WTC11 (cell line): ENCODE results near the gene F2. TPM values are rescaled to one million over a fixed set of nuclear protein-coding genes. Genes with fewer than 3 reads are reported as not detected.

Source experiments
- ATAC-seq: fragments of 200-7000 bp; cut with Tn5 transposase; 2 replicates; pipeline ENCODE4 v1.10.0; 2021; ENCODE audit warnings: mild to moderate bottlenecking, moderate library complexity
- CTCF ChIA-PET: fragments of 300-600 bp; sonication (Branson Sonifier 250); formaldehyde crosslinking; loops from one replicate; lab custom pipeline; 2021; ENCODE audit warnings: antibody characterized with exemption; lab: Charles Lee
- POLR2A ChIA-PET: fragments of 350-600 bp; sonication (Branson Sonifier 250); formaldehyde crosslinking; loops from one replicate; lab custom pipeline; 2021; ENCODE audit warnings: antibody characterized with exemption; lab: Charles Lee
- DNase-seq: peaks from one replicate; pipeline ENCODE4 v3.0.0; 2021; ENCODE audit warnings: low spot score
- H3K27ac Mint-ChIP-seq: 2 replicates; pipeline ENCODE4 v1.8.0; 2021; ENCODE audit warnings: mixed read lengths
- H3K27me3 Mint-ChIP-seq: 2 replicates; pipeline ENCODE4 v1.8.0; 2021; ENCODE audit warnings: low read depth, mild to moderate bottlenecking, moderate library complexity, mixed read lengths
- H3K36me3 Mint-ChIP-seq: 2 replicates; pipeline ENCODE4 v1.8.0; 2021; ENCODE audit warnings: mixed read lengths
- H3K4me1 Mint-ChIP-seq: 2 replicates; pipeline ENCODE4 v1.8.0; 2022; ENCODE audit warnings: mixed read lengths
- H3K4me3 Mint-ChIP-seq: 2 replicates; pipeline ENCODE4 v1.8.0; 2021; ENCODE audit warnings: mild to moderate bottlenecking, moderate library complexity, mixed read lengths
- H3K9me3 Mint-ChIP-seq: 2 replicates; pipeline ENCODE4 v1.8.0; 2021; ENCODE audit warnings: mixed read lengths
- ATF1 ChIP-seq: sonication (generic); formaldehyde crosslinking; IDR thresholded peaks from 2 replicates; pipeline ENCODE4 v1.8.1; 2023; ENCODE audit warnings: mild to moderate bottlenecking, moderate library complexity, missing genetic modification reagents
- ELF4 ChIP-seq: sonication (generic); formaldehyde crosslinking; IDR thresholded peaks from 2 replicates; pipeline ENCODE4 v1.8.1; 2022; ENCODE audit warnings: low read depth, mild to moderate bottlenecking, moderate library complexity, missing genetic modification reagents
- GRHL2 ChIP-seq: fragments of 250-450 bp; sonication (Bioruptor Pico); IDR thresholded peaks from 2 replicates; pipeline ENCODE4 v1.8.0; 2022; ENCODE audit warnings: mild to moderate bottlenecking, moderate library complexity; ENCODE audit not compliant: insufficient replicate concordance, severe bottlenecking
- HMGXB4 ChIP-seq: sonication (generic); formaldehyde crosslinking; IDR thresholded peaks from 2 replicates; pipeline ENCODE4 v1.8.1; 2023; ENCODE audit warnings: mild to moderate bottlenecking, moderate library complexity, missing genetic modification reagents
- JUN ChIP-seq: sonication (generic); formaldehyde crosslinking; IDR thresholded peaks from 2 replicates; pipeline ENCODE4 v1.8.0; 2023; ENCODE audit warnings: mild to moderate bottlenecking, missing genetic modification reagents
- PRDM15 ChIP-seq: sonication (generic); formaldehyde crosslinking; IDR thresholded peaks from 2 replicates; pipeline ENCODE4 v1.8.0; 2022; ENCODE audit warnings: missing genetic modification reagents
- PRRX2 ChIP-seq: fragments of 250-450 bp; sonication (Bioruptor Pico); IDR thresholded peaks from 2 replicates; pipeline ENCODE4 v1.8.0; 2021; ENCODE audit warnings: mild to moderate bottlenecking
- TCF7 ChIP-seq: sonication (generic); formaldehyde crosslinking; IDR thresholded peaks from 2 replicates; pipeline ENCODE4 v1.8.0; 2022; ENCODE audit warnings: mild to moderate bottlenecking, low read depth, missing genetic modification reagents, moderate library complexity
- ZNF232 ChIP-seq: sonication (generic); formaldehyde crosslinking; IDR thresholded peaks from 2 replicates; pipeline ENCODE4 v1.8.0; 2022; ENCODE audit warnings: mild to moderate bottlenecking, missing genetic modification reagents
- ZNF281 ChIP-seq: sonication (generic); formaldehyde crosslinking; IDR thresholded peaks from 2 replicates; pipeline ENCODE4 v1.8.0; 2023; ENCODE audit warnings: mild to moderate bottlenecking, missing genetic modification reagents
- ZNF423 ChIP-seq: fragments of 250-450 bp; sonication (Bioruptor Pico); IDR thresholded peaks from 2 replicates; pipeline ENCODE4 v2.1.2; 2022; ENCODE audit warnings: mild to moderate bottlenecking, moderate library complexity
- ZNF532 ChIP-seq: fragments of 250-450 bp; sonication (Bioruptor Pico); IDR thresholded peaks from 2 replicates; pipeline ENCODE4 v1.9.0; 2021; ENCODE audit warnings: mild to moderate bottlenecking, borderline replicate concordance
- total RNA-seq: library from RNA; stranded (reverse); gene quantifications from 3 replicates; pipeline ENCODE4 v1.2.3, GENCODE V29; 2021
- TF ChIP-seq, protein P1 (sequence below): fragments of 250-450 bp; sonication (Bioruptor Pico); IDR thresholded peaks from 2 replicates; pipeline ENCODE4 v1.9.0; 2021; ENCODE audit warnings: mild to moderate bottlenecking

F2 gene
- total RNA-seq, 1 experiment from 2014 or later: 0.50 TPM

GRCh38 chr11:46681814-46682213 lies 37.2 kb upstream of the F2 start (continued):
- TF ChIP-seq PRDM15 (CRISPR knock-in tag): no peak

- Mint-ChIP-seq H3K36me3 (peaks cover 6% of the 10 kb centered on the region; the same call in 1 of the 2 replicates), H3K27ac (no peak overlapping the region), H3K27me3 (no peaks in the 10 kb centered on the region), H3K9me3 (no peaks in the 10 kb centered on the region), H3K4me1 (no peaks in the 10 kb centered on the region), H3K4me3 (no peak overlapping the region)
- no peak for ATAC-seq
- ChIA-PET POLR2A (interaction anchor here (0.6 kb wide), 1 partner anchor 167 kb away, joined by 6 read pairs; no protein-coding TSS in a partner anchor), CTCF (interaction anchor here (1.4 kb wide), 1 partner anchor 154 kb away, joined by 3 read pairs; no protein-coding TSS in a partner anchor)
- TF ChIP-seq TCF7 (CRISPR knock-in tag) (no peak), ATF1 (CRISPR knock-in tag) (no peak), JUN (CRISPR knock-in tag) (no peak), GRHL2 (no peak), ZNF232 (no peak), PRRX2 (CRISPR knock-in tag) (no peak), ZNF532 (CRISPR knock-in tag) (no peak), ZNF281 (CRISPR knock-in tag) (no peak), HMGXB4 (CRISPR knock-in tag) (no peak), ZNF423 (CRISPR knock-in tag) (no peak), ELF4 (CRISPR knock-in tag) (no peak)
- TF ChIP-seq, protein P1, sequence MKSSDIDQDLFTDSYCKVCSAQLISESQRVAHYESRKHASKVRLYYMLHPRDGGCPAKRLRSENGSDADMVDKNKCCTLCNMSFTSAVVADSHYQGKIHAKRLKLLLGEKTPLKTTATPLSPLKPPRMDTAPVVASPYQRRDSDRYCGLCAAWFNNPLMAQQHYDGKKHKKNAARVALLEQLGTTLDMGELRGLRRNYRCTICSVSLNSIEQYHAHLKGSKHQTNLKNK (CRISPR knock-in tag): no peak
- DNase-seq: no peak
These were observed 36.0 kb upstream of the F2 start for GRCh38 chr11:46682773-46683752.
